ENCODE data around the gene GRIK2.

The GRIK2 gene

GRCh38 chr6:101486124-101486523 is 92.6 kb downstream of the GRIK2 start:
- no peak for TF ChIP-seq CTCF (conservative IDR thresholded peaks at IDR 0.05)
- H3K27ac ChIP-seq: no peak overlapping the region

- H3K27ac ChIP-seq: no peak overlapping the region
- TF ChIP-seq CTCF (conservative IDR thresholded peaks at IDR 0.05): no peak
Observed at GRCh38 chr6:101486726-101487125, 93.2 kb downstream of the GRIK2 start.

GRCh38 chr6:101489456-101489855 is 95.9 kb downstream of the GRIK2 start:
- no peak for TF ChIP-seq CTCF (conservative IDR thresholded peaks at IDR 0.05)
- no peak overlapping the region for H3K27ac ChIP-seq

GRCh38 chr6:101490857-101491256 is 97.3 kb downstream of the GRIK2 start:
- H3K27ac ChIP-seq: no peak overlapping the region

GRCh38 chr6:101502818-101503217 is 109.3 kb downstream of the GRIK2 start:
- TF ChIP-seq CTCF (conservative IDR thresholded peaks at IDR 0.05): no peak
- no peak overlapping the region for H3K27ac ChIP-seq

More at GRCh38 chr6:101490857-101491256, 97.3 kb downstream of the GRIK2 start:
- TF ChIP-seq CTCF (conservative IDR thresholded peaks at IDR 0.05): no peak

- H3K27ac ChIP-seq: no peak overlapping the region
- no peak for TF ChIP-seq CTCF (conservative IDR thresholded peaks at IDR 0.05)
Observed at GRCh38 chr6:101509536-101509935, 116.0 kb downstream of the GRIK2 start.

GRCh38 chr6:101513181-101513580 is 119.7 kb downstream of the GRIK2 start:
- H3K27ac ChIP-seq: no peak overlapping the region
- no peak for TF ChIP-seq CTCF (conservative IDR thresholded peaks at IDR 0.05)

GRCh38 chr6:101516578-101516977 is 123.1 kb downstream of the GRIK2 start:
- no peak overlapping the region for H3K27ac ChIP-seq
- TF ChIP-seq CTCF (conservative IDR thresholded peaks at IDR 0.05): no peak
